Measurements from ENCODE around the gene TNFRSF1A.

DNA sequence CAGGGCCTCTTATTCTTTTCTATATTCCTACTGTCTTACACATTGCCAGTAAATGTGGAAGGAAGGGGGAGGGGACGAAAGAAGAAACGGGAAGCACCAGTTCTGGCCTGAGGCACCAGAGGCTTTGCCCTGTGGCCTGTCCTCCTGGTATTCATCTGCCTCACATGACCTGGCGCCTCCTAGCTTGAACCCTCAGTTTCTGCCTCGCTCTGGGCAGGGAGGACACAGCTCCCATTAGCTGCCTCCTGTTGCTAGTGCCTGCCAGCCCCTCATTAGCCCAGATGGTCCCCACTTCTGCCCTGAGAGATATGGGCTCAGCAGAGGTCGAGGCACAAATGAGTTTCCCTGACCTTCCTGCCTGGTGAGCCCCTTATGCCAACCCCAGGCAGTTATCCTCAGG lies 34.3 kb downstream of the TNFRSF1A start:
- TF ChIP-seq CTCF (optimal IDR thresholded peaks at IDR 0.05 in 1 of 3, IDR thresholded peaks at IDR 0.05 in 1 of 3, conservative IDR thresholded peaks at IDR 0.05 in 1 of 3; ENCODE audit: extremely low read depth in 1 of 3, insufficient read depth in 2 of 3, low read length in 3 of 3) (no peak), EZH2 (IDR thresholded peaks at IDR 0.05; ENCODE audit: low read length) (no peak)

Data from keratinocyte (primary cell).